Endothelial cell of umbilical vein (primary cell): Measurements from ENCODE around the gene SMAP1. TPM values are rescaled to one million over a fixed set of nuclear protein-coding genes. Genes with fewer than 3 reads are reported as not detected.
"Not testable (repeated sequence)": the region's sequence is repeated elsewhere in the genome, so short reads cannot be mapped to it uniquely, and the experiment has no call there.

Experiments used
- BruUV-seq: library from RNA; stranded (reverse); fragments of 400-500 nt; replicated peaks from 2 replicates; lab custom pipeline; 2021; lab: Mats Ljungman, UMichigan
- CTCF ChIA-PET: fragments of 300-600, 350-600 bp; sonication (Branson Sonifier 250); formaldehyde crosslinking; loops from one replicate; lab custom pipeline; 2021; ENCODE audit warnings: antibody characterized with exemption, inconsistent platforms; lab: Charles Lee
- POLR2A ChIA-PET: fragments of 300-600, 350-600 bp; sonication (Branson Sonifier 250); formaldehyde crosslinking; loops from one replicate; lab custom pipeline; 2021; ENCODE audit warnings: antibody characterized with exemption, inconsistent platforms; lab: Charles Lee
- DNase-seq: peaks from one replicate; pipeline ENCODE4 v3.0.0-alpha.2; 2011; ENCODE audit warnings: low read depth, low spot score
- FAIRE-seq: peaks from 2 replicates; lab custom pipeline; 2011; peaks lifted over from hg19 to GRCh38; lab: Jason Lieb, UNC
- H2AFZ ChIP-seq: 2 replicates; pipeline ENCODE4 v1.6.0; 2012; ENCODE audit warnings: low read depth, low read length, control low read depth, inconsistent platforms
- H3K27ac ChIP-seq: 2 replicates; pipeline ENCODE4 v1.5.1; 2011; ENCODE audit warnings: low read depth, mild to moderate bottlenecking, control low read depth, low read length, moderate library complexity; ENCODE audit not compliant: insufficient read depth
- H3K27me3 ChIP-seq, 2 experiments: 2 replicates each; pipeline versions ENCODE4 v1.6.0 to v1.6.1; 2011; ENCODE audit warnings: low read length in 2 of 2, mixed read lengths in 1 of 2; ENCODE audit not compliant: control insufficient read depth in 2 of 2, insufficient read depth in 2 of 2
- H3K36me3 ChIP-seq, 2 experiments: 2 replicates in 1 of 2; 3 replicates in 1 of 2; pipeline ENCODE4 v1.5.1; 2011; ENCODE audit warnings: low read length in 2 of 2, mild to moderate bottlenecking in 1 of 2, moderate library complexity in 1 of 2; ENCODE audit not compliant: control insufficient read depth in 2 of 2, insufficient read depth in 2 of 2; ENCODE audit errors: extremely low read depth in 1 of 2
- H3K4me1 ChIP-seq: 3 replicates; pipeline ENCODE4 v1.5.1; 2011; ENCODE audit warnings: mild to moderate bottlenecking, low read length; ENCODE audit not compliant: control insufficient read depth, insufficient read depth; ENCODE audit errors: extremely low read depth
- H3K4me2 ChIP-seq: 2 replicates; pipeline ENCODE4 v1.6.1; 2011; ENCODE audit warnings: low read length, control low read depth, mixed read lengths; ENCODE audit not compliant: insufficient read depth
- H3K4me3 ChIP-seq, 3 experiments: fragments of 200-600 bp in 1 of 3; sonication (generic), shearing (Covaris generic) in 1 of 3; replicated peaks in 1 of 3; 2 replicates each; pipeline ENCODE4 v1.5.1; 2011 to 2016; ENCODE audit warnings: control low read depth in 3 of 3, low read length in 3 of 3, mild to moderate bottlenecking in 2 of 3, inconsistent platforms in 1 of 3, low read depth in 1 of 3, moderate library complexity in 1 of 3; ENCODE audit not compliant: insufficient read depth in 1 of 3
- H3K79me2 ChIP-seq: 2 replicates; pipeline ENCODE4 v1.6.0; 2012; ENCODE audit warnings: low read length, inconsistent platforms; ENCODE audit not compliant: control insufficient read depth, insufficient read depth
- H3K9ac ChIP-seq: replicated peaks from 2 replicates; pipeline ENCODE3; 2011; ENCODE audit warnings: low read length, control low read depth; ENCODE audit not compliant: insufficient read depth; ENCODE audit errors: extremely low read depth
- H3K9me1 ChIP-seq: replicated peaks from 3 replicates; pipeline ENCODE4 v1.6.0; 2011; ENCODE audit warnings: mild to moderate bottlenecking, low read length; ENCODE audit not compliant: control insufficient read depth, insufficient read depth; ENCODE audit errors: extremely low read depth
- H3K9me3 ChIP-seq: replicated peaks from 2 replicates; pipeline ENCODE4 v1.5.1; 2012; ENCODE audit warnings: low read length, inconsistent platforms; ENCODE audit not compliant: control insufficient read depth, insufficient read depth
- H4K20me1 ChIP-seq: replicated peaks from 2 replicates; pipeline ENCODE3; 2011; ENCODE audit warnings: mild to moderate bottlenecking, low read length; ENCODE audit not compliant: control insufficient read depth, insufficient read depth; ENCODE audit errors: extremely low read depth
- EZH2 ChIP-seq: IDR thresholded peaks from 2 replicates; pipeline ENCODE4 v1.6.1; 2012; ENCODE audit warnings: borderline replicate concordance, low read depth, mild to moderate bottlenecking, moderate library complexity, low read length, inconsistent platforms; ENCODE audit not compliant: severe bottlenecking
- FOS ChIP-seq: IDR thresholded peaks from 2 replicates; pipeline ENCODE4 v1.6.1; 2011; ENCODE audit warnings: mild to moderate bottlenecking, low read length, moderate library complexity, borderline replicate concordance; ENCODE audit not compliant: insufficient read depth
- GATA2 ChIP-seq: IDR thresholded peaks from 2 replicates; pipeline ENCODE4 v1.7.0; 2011; ENCODE audit warnings: low read depth, mild to moderate bottlenecking, moderate library complexity, mixed read lengths, low read length; ENCODE audit not compliant: insufficient read length, insufficient read depth
- JUN ChIP-seq: IDR thresholded peaks from 2 replicates; pipeline ENCODE4 v1.6.1; 2011; ENCODE audit warnings: borderline replicate concordance, low read depth; ENCODE audit not compliant: insufficient read length, insufficient read depth
- MYC ChIP-seq: IDR thresholded peaks from one replicate; pipeline ENCODE4 v1.6.1; 2011; ENCODE audit warnings: mild to moderate bottlenecking, low read depth, low read length
- POLR2A ChIP-seq: IDR thresholded peaks from 2 replicates; pipeline ENCODE4 v1.6.1; 2012; ENCODE audit warnings: low read depth, mild to moderate bottlenecking, control low read depth, low read length
- POLR2AphosphoS5 ChIP-seq: IDR thresholded peaks from 2 replicates; pipeline ENCODE4 v1.6.1; 2012; ENCODE audit warnings: low read depth, mild to moderate bottlenecking, control low read depth, low read length, moderate library complexity; ENCODE audit not compliant: insufficient read depth
- dilution Hi-C: fragments of 300-500 bp; cut with MboI; formaldehyde crosslinking; loops from one replicate; pipeline ENCODE4 v1.15.0; 2019; ENCODE audit warnings: low sequenced_read_pairs; ENCODE audit not compliant: extremely low pct_ligation_motif_present
- intact Hi-C: fragments of 100-400 bp; cut with micrococcal nuclease; formaldehyde crosslinking; loops from one replicate; pipeline ENCODE4 v1.10.0; 2022
- polyA plus RNA-seq, 4 experiments: library from polyadenylated mRNA; depleted of rRNA in 3 of 4; stranded (reverse) in 3 of 4; unstranded in 1 of 4; fragments of >200 nt; gene quantifications; 2 replicates each; pipeline versions ENCODE4 v1.2.1 to v1.2.3, GENCODE V29; 2011 to 2012; ENCODE audit warnings: missing spikeins in 1 of 4
- total RNA-seq: library from RNA; stranded (reverse); gene quantifications from 2 replicates; pipeline ENCODE4 v1.2.3, GENCODE V29; 2021
- TF ChIP-seq, protein P1 (sequence below), 2 donors: IDR thresholded peaks; 1 replicate in 1 of 2; 2 replicates in 1 of 2; pipeline ENCODE4 v1.5.1; 2011; ENCODE audit warnings: low read length in 2 of 2, mild to moderate bottlenecking in 2 of 2, moderate library complexity in 2 of 2, control low read depth in 1 of 2, inconsistent platforms in 1 of 2, low read depth in 1 of 2; ENCODE audit not compliant: insufficient read depth in 1 of 2; ENCODE audit errors: extremely low read depth in 1 of 2
- TF ChIP-seq, protein P2 (sequence below): IDR thresholded peaks from 2 replicates; pipeline ENCODE4 v1.6.1; 2011; ENCODE audit not compliant: insufficient read depth, insufficient read length

SMAP1 gene
- total and polyA plus RNA-seq, 2 donors (not counting 3 experiments of a cell fraction or from before 2014, with no cell fraction given) = 14.6 to 24.6 TPM

DNA sequence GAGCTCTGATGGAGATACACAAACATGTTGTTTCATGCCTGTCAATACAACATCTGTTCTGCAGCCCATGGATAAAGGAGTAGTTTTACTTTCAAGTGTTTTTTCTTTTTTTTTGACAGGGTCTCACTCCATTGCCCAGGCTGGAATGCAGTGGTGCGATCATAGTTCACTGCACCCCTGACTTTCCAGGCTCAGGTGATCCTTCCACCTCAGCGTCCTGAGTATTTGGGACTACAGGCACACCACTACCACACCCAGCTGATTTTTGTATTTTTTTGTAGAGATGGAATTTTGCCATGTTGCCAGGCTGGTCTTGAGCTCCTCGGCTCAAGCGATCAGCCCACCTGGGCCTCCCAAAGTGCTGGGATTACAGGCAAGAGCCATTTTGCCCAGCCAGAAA lies 97.0 kb downstream of the SMAP1 start:
- no peaks in the 10 kb centered on the region for H3K9me1 ChIP-seq
- H3K27me3 ChIP-seq = no peaks in the 10 kb centered on the region
- intact Hi-C loops = no loop called here
- no peak overlapping the region for H3K4me2 ChIP-seq
- H3K79me2 ChIP-seq = no peaks in the 10 kb centered on the region
- H2AFZ ChIP-seq = no peak overlapping the region
- CTCF ChIA-PET = interaction anchor here (1.1 kb wide), 1 partner anchor 57 kb away, joined by 3 read pairs; no protein-coding TSS in a partner anchor
- H4K20me1 ChIP-seq = no peaks in the 10 kb centered on the region
- no peaks in the 10 kb centered on the region for H3K9me3 ChIP-seq
- TF ChIP-seq EZH2 = no peak
- TF ChIP-seq FOS = no peak
- no peak for TF ChIP-seq POLR2AphosphoS5
- no peak for TF ChIP-seq MYC
- TF ChIP-seq JUN = no peak
- TF ChIP-seq GATA2 = no peak
- TF ChIP-seq, protein P1, sequence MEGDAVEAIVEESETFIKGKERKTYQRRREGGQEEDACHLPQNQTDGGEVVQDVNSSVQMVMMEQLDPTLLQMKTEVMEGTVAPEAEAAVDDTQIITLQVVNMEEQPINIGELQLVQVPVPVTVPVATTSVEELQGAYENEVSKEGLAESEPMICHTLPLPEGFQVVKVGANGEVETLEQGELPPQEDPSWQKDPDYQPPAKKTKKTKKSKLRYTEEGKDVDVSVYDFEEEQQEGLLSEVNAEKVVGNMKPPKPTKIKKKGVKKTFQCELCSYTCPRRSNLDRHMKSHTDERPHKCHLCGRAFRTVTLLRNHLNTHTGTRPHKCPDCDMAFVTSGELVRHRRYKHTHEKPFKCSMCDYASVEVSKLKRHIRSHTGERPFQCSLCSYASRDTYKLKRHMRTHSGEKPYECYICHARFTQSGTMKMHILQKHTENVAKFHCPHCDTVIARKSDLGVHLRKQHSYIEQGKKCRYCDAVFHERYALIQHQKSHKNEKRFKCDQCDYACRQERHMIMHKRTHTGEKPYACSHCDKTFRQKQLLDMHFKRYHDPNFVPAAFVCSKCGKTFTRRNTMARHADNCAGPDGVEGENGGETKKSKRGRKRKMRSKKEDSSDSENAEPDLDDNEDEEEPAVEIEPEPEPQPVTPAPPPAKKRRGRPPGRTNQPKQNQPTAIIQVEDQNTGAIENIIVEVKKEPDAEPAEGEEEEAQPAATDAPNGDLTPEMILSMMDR (IDR thresholded peaks at IDR 0.05; ENCODE audit: extremely low read depth in 1 of 2, insufficient read depth in 1 of 2, low read depth in 1 of 2, low read length in 2 of 2) = no peak
- no peak for TF ChIP-seq POLR2A
- TF ChIP-seq, protein P2, sequence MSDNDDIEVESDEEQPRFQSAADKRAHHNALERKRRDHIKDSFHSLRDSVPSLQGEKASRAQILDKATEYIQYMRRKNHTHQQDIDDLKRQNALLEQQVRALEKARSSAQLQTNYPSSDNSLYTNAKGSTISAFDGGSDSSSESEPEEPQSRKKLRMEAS = no peak
- dilution Hi-C loops = no loop called here
- no peak overlapping the region for H3K9ac ChIP-seq
- POLR2A ChIA-PET = no interaction called here
- H3K36me3 ChIP-seq = no peaks in the 10 kb centered on the region
- no TSS peak for BruUV-seq
- no peak overlapping the region for H3K4me3 ChIP-seq
- no peak for FAIRE-seq
- no peak overlapping the region for H3K27ac ChIP-seq
- DNase-seq = no peak
- H3K4me1 ChIP-seq = no peaks in the 10 kb centered on the region

DNA sequence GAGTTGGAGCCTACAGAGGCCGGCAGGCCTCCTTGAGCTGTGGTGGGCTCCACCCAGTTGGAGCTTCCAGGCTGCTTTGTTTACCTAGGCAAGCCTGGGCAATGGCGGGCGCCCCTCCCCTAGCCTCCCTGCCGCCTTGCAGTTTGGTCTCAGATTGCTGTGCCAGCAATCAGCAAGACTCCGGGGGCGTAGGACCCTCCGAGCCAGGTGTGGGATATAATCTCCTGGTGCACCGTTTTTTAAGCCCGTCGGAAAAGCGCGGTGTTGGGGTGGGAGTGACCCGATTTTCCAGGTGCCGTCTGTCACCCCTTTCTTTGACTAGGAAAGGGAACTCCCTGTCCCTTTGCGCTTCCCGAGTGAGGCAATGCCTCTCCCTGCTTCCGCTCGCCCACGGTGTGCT lies 103.7 kb downstream of the SMAP1 start:
- intact Hi-C loops, H4K20me1 ChIP-seq, CTCF ChIA-PET, BruUV-seq, H3K36me3 ChIP-seq, H3K27me3 ChIP-seq, H3K9me3 ChIP-seq, H3K4me2 ChIP-seq, dilution Hi-C loops, POLR2A ChIA-PET, H3K9ac ChIP-seq, DNase-seq, H3K4me1 ChIP-seq, H3K27ac ChIP-seq, H3K79me2 ChIP-seq, H3K4me3 ChIP-seq, H3K9me1 ChIP-seq, FAIRE-seq, H2AFZ ChIP-seq: not testable (repeated sequence)
